K562 (cell line): ENCODE measurements around the gene URGCP. TPM values are rescaled to one million over a fixed set of nuclear protein-coding genes. Genes with fewer than 3 reads are reported as not detected.

Experiments
- ATAC-seq: fragments of 200-7000 bp; cut with Tn5 transposase; 3 replicates; pipeline ENCODE4 v1.9.1; 2020; ENCODE audit warnings: moderate library complexity
- BruUV-seq: library from RNA; stranded (reverse); fragments of 400-500 nt; replicated peaks from 2 replicates; lab custom pipeline; 2021; lab: Mats Ljungman, UMichigan
- CTCF ChIA-PET: fragments of 300-600 bp; formaldehyde crosslinking; extraction: SDS; loops from one replicate; lab custom pipeline; 2021; ENCODE audit warnings: low intra/inter-chr PET ratio; lab: Yijun Ruan, JAX
- POLR2A ChIA-PET: fragments of 300-600, 350-650 bp; sonication (Branson Sonifier 250); formaldehyde crosslinking; extraction: SDS; loops from one replicate; lab custom pipeline; 2021; ENCODE audit warnings: antibody characterized with exemption, inconsistent platforms; lab: Yijun Ruan, JAX
- DNase-seq, 4 experiments: peaks; one replicate each; pipeline versions ENCODE4 v3.0.0 to v3.0.0-alpha.2; 2011 to 2018; ENCODE audit warnings: low spot score in 3 of 4, mixed read lengths in 3 of 4; ENCODE audit errors: extremely low read depth in 1 of 4
- FAIRE-seq: peaks from 2 replicates; lab custom pipeline; 2011; peaks lifted over from hg19 to GRCh38; lab: Jason Lieb, UNC
- H2AFZ ChIP-seq: 2 replicates; pipeline ENCODE4 v1.6.0; 2011; ENCODE audit warnings: low read depth, low read length, control low read depth, inconsistent platforms
- H3K27ac ChIP-seq: fragments of 200-600 bp; 3 replicates; pipeline ENCODE4 v1.8.0; 2011; ENCODE audit warnings: low read depth, mild to moderate bottlenecking, control low read depth, inconsistent platforms, low read length, moderate library complexity, mixed read lengths; ENCODE audit errors: extremely low read depth
- H3K27me3 ChIP-seq, 2 experiments: fragments of 300-600 bp in 1 of 2; 2 replicates in 1 of 2; 3 replicates in 1 of 2; pipeline versions ENCODE4 v1.6.0 to v1.8.0; 2011; ENCODE audit warnings: inconsistent platforms in 2 of 2, low read length in 2 of 2, mild to moderate bottlenecking in 1 of 2, mixed read lengths in 1 of 2, moderate library complexity in 1 of 2; ENCODE audit not compliant: control insufficient read depth in 2 of 2, insufficient read depth in 2 of 2
- H3K36me3 ChIP-seq: fragments of 300-600 bp; 3 replicates; pipeline ENCODE4 v1.8.0; 2011; ENCODE audit warnings: mild to moderate bottlenecking, low read length, inconsistent platforms; ENCODE audit not compliant: control insufficient read depth, insufficient read depth
- H3K4me1 ChIP-seq, 2 experiments: fragments of 200-600 bp in 1 of 2; replicated peaks in 1 of 2; 2 replicates in 1 of 2; 3 replicates in 1 of 2; pipeline versions ENCODE4 v1.5.1 to v1.8.0; 2011; ENCODE audit warnings: inconsistent platforms in 2 of 2, low read length in 2 of 2, mild to moderate bottlenecking in 1 of 2, mixed read lengths in 1 of 2, moderate library complexity in 1 of 2; ENCODE audit not compliant: control insufficient read depth in 2 of 2, insufficient read depth in 2 of 2
- H3K4me2 ChIP-seq: 2 replicates; pipeline ENCODE4 v1.6.1; 2011; ENCODE audit warnings: low read length, control low read depth, inconsistent platforms, mixed read lengths; ENCODE audit not compliant: insufficient read depth
- H3K4me3 ChIP-seq: fragments of 200-600 bp; sonication (generic), shearing (Covaris generic); 2 replicates; pipeline ENCODE4 v1.5.1; 2016; ENCODE audit warnings: control low read depth, inconsistent platforms
- H3K79me2 ChIP-seq: fragments of 200-600 bp; 3 replicates; pipeline ENCODE4 v1.8.0; 2011; ENCODE audit warnings: low read length, inconsistent platforms; ENCODE audit not compliant: control insufficient read depth, insufficient read depth
- H3K9ac ChIP-seq, 2 experiments: 2 replicates each; pipeline versions ENCODE4 v1.6.0 to v1.6.1; 2011; ENCODE audit warnings: low read depth in 2 of 2, low read length in 2 of 2, control low read depth in 1 of 2, inconsistent platforms in 1 of 2, mild to moderate bottlenecking in 1 of 2, mixed read lengths in 1 of 2; ENCODE audit not compliant: insufficient read depth in 1 of 2
- H3K9me1 ChIP-seq: one replicate; pipeline ENCODE4 v1.6.0; 2011; ENCODE audit warnings: inconsistent platforms, mild to moderate bottlenecking, low read length, moderate library complexity; ENCODE audit not compliant: control insufficient read depth, insufficient read depth
- H3K9me3 ChIP-seq: replicated peaks from 2 replicates; pipeline ENCODE4 v1.5.1; 2011; ENCODE audit warnings: low read depth, low read length, inconsistent platforms; ENCODE audit not compliant: control insufficient read depth, insufficient read depth
- H4K20me1 ChIP-seq: replicated peaks from 2 replicates; pipeline ENCODE4 v1.6.1; 2011; ENCODE audit warnings: low read length, inconsistent platforms, mixed read lengths; ENCODE audit not compliant: control insufficient read depth, insufficient read depth
- CBX2 ChIP-seq: fragments of 200-600 bp; sonication (generic); IDR thresholded peaks from one replicate; pipeline ENCODE4 v1.6.1; 2012; ENCODE audit warnings: mild to moderate bottlenecking, low read length, inconsistent platforms; ENCODE audit not compliant: insufficient read depth, poor library complexity, severe bottlenecking
- MXI1 ChIP-seq: IDR thresholded peaks from 2 replicates; pipeline ENCODE4 v1.6.1; 2011; ENCODE audit warnings: low read depth, mild to moderate bottlenecking, improper control_type of control experiment, low read length
- SAFB ChIP-seq: fragments of 200-400 bp; formaldehyde crosslinking; IDR thresholded peaks from 2 replicates; pipeline ENCODE4 v1.6.1; 2017; ENCODE audit warnings: low read depth, low read length, borderline replicate concordance
- ZNF24 ChIP-seq: fragments of 450-650 bp; IDR thresholded peaks from 2 replicates; pipeline ENCODE4 v1.6.1; 2016
- ZNF408 ChIP-seq: fragments of 250-450 bp; sonication (Bioruptor Pico); IDR thresholded peaks from 2 replicates; pipeline ENCODE4 v1.4.0; 2020; ENCODE audit warnings: low read depth, mild to moderate bottlenecking, moderate library complexity
- WGBS: fragments of 100-300 bp; shearing (Covaris generic); methylation state at CpG from one replicate; pipeline ENCODE4 v1.1.6; 2016; ENCODE audit warnings: low coverage, mixed read lengths; ENCODE audit not compliant: insufficient coverage; ENCODE audit errors: missing lambda C conversion rate; 5-methylcytosine and 5-hydroxymethylcytosine counted together
- in situ Hi-C: fragments of 300-500 bp; cut with MboI; formaldehyde crosslinking; loops from 4 replicates; pipeline ENCODE4 v1.15.0; 2018; ENCODE audit warnings: inconsistent platforms, mixed read lengths
- intact Hi-C: fragments of 100-400 bp; cut with micrococcal nuclease; formaldehyde crosslinking; loops from 2 replicates; pipeline ENCODE4 v1.14.2; 2022
- polyA plus RNA-seq, 8 experiments: library from polyadenylated mRNA; depleted of rRNA in 4 of 8; stranded (reverse) in 5 of 8; unstranded in 3 of 8; fragments of >200 nt; fragmentation: Nextera tagmentation in 2 of 8; fragmentation: Illumina TruSeq in 1 of 8; extraction: Ambion mirVana in 2 of 8; extraction: Trizol in 1 of 8; gene quantifications; 2 replicates each; pipeline versions ENCODE4 v1.2.1 to v1.2.3, GENCODE V29; 2011 to 2014; ENCODE audit warnings: inconsistent platforms in 1 of 8, missing spikeins in 1 of 8
- total RNA-seq, 7 experiments: library from RNA; depleted of rRNA in 6 of 7; stranded (reverse); fragments of >200 nt in 6 of 7; fragmentation: Illumina TruSeq in 2 of 7; extraction: Trizol in 2 of 7; gene quantifications; 2 replicates each; pipeline versions ENCODE4 v1.2.1 to v1.2.3, GENCODE V29; 2011 to 2021; ENCODE audit warnings: low replicate concordance in 1 of 7
- TF ChIP-seq, protein P1 (sequence below): fragments of 250-450 bp; sonication (Bioruptor Pico); IDR thresholded peaks from 2 replicates; pipeline ENCODE4 v1.5.0; 2022; ENCODE audit warnings: mild to moderate bottlenecking
- TF ChIP-seq, protein P2 (sequence below), 3 experiments: fragments of 200-800 bp in 1 of 3; sonication (Bioruptor generic) in 1 of 3; sonication (generic) in 1 of 3; formaldehyde crosslinking in 1 of 3; IDR thresholded peaks; 2 replicates each; pipeline versions ENCODE4 v1.6.1 to v1.8.0; 2016 to 2022; ENCODE audit warnings: mild to moderate bottlenecking in 2 of 3, missing compliant biosample characterization in 2 of 3, missing genetic modification characterization in 2 of 3, missing genetic modification reagents in 1 of 3

URGCP gene
- total and polyA plus RNA-seq, 9 of the 15 experiments (the other 6 are each of a cell fraction or from before 2014, with no cell fraction given) = 1.7 to 25.8 (median 12.5) TPM

DNA sequence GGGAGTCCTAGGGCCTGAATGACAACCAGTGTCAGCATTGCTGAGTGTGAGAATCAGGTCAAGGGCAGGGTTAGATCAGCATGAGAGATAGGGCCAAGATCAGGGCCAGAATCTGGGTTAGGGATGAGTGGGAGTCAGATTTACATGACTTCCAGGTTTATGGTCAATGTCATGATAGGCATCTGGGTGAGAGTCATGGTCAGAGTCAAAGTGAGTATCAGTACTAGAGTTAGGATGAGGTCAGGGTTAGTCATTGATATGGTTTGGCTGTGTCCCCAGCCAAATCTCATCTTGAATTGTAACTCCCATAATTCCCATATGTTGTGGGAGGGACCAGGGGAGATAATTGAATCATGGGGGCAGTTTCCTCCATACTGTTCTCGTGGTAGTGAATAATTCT lies 49.4 kb downstream of the URGCP start (continued):
- no peak for TF ChIP-seq MXI1
- TF ChIP-seq, protein P1, sequence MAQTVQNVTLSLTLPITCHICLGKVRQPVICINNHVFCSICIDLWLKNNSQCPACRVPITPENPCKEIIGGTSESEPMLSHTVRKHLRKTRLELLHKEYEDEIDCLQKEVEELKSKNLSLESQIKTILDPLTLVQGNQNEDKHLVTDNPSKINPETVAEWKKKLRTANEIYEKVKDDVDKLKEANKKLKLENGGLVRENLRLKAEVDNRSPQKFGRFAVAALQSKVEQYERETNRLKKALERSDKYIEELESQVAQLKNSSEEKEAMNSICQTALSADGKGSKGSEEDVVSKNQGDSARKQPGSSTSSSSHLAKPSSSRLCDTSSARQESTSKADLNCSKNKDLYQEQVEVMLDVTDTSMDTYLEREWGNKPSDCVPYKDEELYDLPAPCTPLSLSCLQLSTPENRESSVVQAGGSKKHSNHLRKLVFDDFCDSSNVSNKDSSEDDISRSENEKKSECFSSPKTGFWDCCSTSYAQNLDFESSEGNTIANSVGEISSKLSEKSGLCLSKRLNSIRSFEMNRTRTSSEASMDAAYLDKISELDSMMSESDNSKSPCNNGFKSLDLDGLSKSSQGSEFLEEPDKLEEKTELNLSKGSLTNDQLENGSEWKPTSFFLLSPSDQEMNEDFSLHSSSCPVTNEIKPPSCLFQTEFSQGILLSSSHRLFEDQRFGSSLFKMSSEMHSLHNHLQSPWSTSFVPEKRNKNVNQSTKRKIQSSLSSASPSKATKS (CRISPR knock-in tag) = no peak
- TF ChIP-seq, all 486 proteins: peak for 12

DNA sequence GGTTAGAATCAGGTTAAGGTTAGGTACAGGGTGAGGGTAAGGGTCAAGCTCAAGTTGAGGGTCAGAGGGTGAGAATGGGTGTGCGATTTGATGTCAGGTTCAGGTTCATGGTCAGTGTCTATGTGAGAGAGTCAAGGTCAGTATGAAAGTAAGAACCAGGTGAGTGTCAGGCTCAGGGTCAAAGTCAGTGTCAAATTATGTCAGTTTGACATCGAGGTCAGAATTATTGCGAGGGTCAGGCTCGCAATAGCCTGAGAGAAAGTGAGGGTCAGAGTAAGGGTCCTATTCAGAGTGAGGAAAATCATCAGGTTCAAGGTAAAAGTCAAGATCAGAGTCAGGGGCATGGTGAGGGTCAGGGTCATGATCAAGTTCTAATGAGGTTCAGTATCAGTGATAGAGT lies 50.1 kb downstream of the URGCP start:
- Histone ChIP-seq H3K9me3 (no peaks in the 10 kb centered on the region; the same call in 1 of the 2 replicates), H2AFZ (no peak overlapping the region), H3K4me1 (no peaks in the 10 kb centered on the region), H4K20me1 (no peaks in the 10 kb centered on the region), H3K27ac (no peak overlapping the region), H3K4me2 (no peak overlapping the region), H3K79me2 (no peaks in the 10 kb centered on the region), H3K4me3 (no peak overlapping the region), H3K9me1 (no peaks in the 10 kb centered on the region), H3K36me3 (no peaks in the 10 kb centered on the region), H3K27me3 (no peaks in the 10 kb centered on the region), H3K9ac (no peak overlapping the region)
- no peak for ATAC-seq
- intact Hi-C loops = no loop called here
- no peak for DNase-seq
- FAIRE-seq = no peak
- no TSS peak for BruUV-seq
- WGBS = 0% methylated on average over 4 of the region's 4 CpGs
- in situ Hi-C loops = no loop called here
- ChIA-PET CTCF (no interaction called here), POLR2A (interaction anchor here (0.6 kb wide), 1 partner anchor 1315 kb away, joined by 3 read pairs; no protein-coding TSS in a partner anchor)
- no peak for TF ChIP-seq CBX2
- TF ChIP-seq SAFB = no peak
- TF ChIP-seq ZNF24 = no peak
- TF ChIP-seq, protein P2, sequence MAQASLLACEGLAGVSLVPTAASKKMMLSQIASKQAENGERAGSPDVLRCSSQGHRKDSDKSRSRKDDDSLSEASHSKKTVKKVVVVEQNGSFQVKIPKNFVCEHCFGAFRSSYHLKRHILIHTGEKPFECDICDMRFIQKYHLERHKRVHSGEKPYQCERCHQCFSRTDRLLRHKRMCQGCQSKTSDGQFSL (CRISPR knock-in tag; IDR thresholded peaks at IDR 0.05) = no peak
- TF ChIP-seq, protein P2 (tag; IDR thresholded peaks at IDR 0.05) = no peak
- TF ChIP-seq ZNF408 = no peak
